Measurements from ENCODE around the gene CYP4F12.
"Not testable (repeated sequence)": the region's sequence is repeated elsewhere in the genome, so short reads cannot be mapped to it uniquely, and the experiment has no call there.

The CYP4F12 gene

GRCh38 chr19:15672580-15673175, at the start of gene CYP4F12:
TSS of gene CYP4F12 (plus strand) at chr19:15673087. CDS start at chr19:15673530, 443 bp downstream.
- DNase-seq: no peak

GRCh38 chr19:15623711-15624318, 49.1 kb upstream of the CYP4F12 start:
- DNase-seq: no peak

- DNase-seq: no peak
Observed at GRCh38 chr19:15628236-15629002, 44.5 kb upstream of the CYP4F12 start.

- no peak for DNase-seq
Observed at GRCh38 chr19:15629003-15629880, 43.6 kb upstream of the CYP4F12 start.

GRCh38 chr19:15631817-15632216, 41.1 kb upstream of the CYP4F12 start:
- no peak for DNase-seq

GRCh38 chr19:15633082-15633835, 39.6 kb upstream of the CYP4F12 start:
- no peak for DNase-seq

GRCh38 chr19:15634105-15634504, 38.8 kb upstream of the CYP4F12 start:
- DNase-seq: no peak

GRCh38 chr19:15635016-15635805, 37.7 kb upstream of the CYP4F12 start:
- no peak for DNase-seq

- DNase-seq: no peak
Observed at GRCh38 chr19:15636026-15636425, 36.9 kb upstream of the CYP4F12 start.

GRCh38 chr19:15639596-15639995, 33.3 kb upstream of the CYP4F12 start:
- DNase-seq: no peak

GRCh38 chr19:15640294-15640903, 32.5 kb upstream of the CYP4F12 start, which contains the start of gene CYP4F3:
TSS of gene CYP4F3 (plus strand) at chr19:15640897. CDS start at chr19:15641416, 519 bp downstream.
- DNase-seq: no peak

GRCh38 chr19:15640904-15641597, 31.8 kb upstream of the CYP4F12 start:
- no peak for DNase-seq

- no peak for DNase-seq
Observed at GRCh38 chr19:15641901-15642491, 30.9 kb upstream of the CYP4F12 start.

GRCh38 chr19:15642807-15643206, 30.1 kb upstream of the CYP4F12 start:
- no peak for DNase-seq

- DNase-seq: no peak
Observed at GRCh38 chr19:15643387-15643786, 29.5 kb upstream of the CYP4F12 start.

GRCh38 chr19:15644066-15644741, 28.7 kb upstream of the CYP4F12 start:
- no peak for DNase-seq

- no peak for DNase-seq
Observed at GRCh38 chr19:15644816-15645215, 28.1 kb upstream of the CYP4F12 start.

GRCh38 chr19:15649526-15649925, 23.4 kb upstream of the CYP4F12 start:
- DNase-seq: no peak

GRCh38 chr19:15650123-15650522, 22.8 kb upstream of the CYP4F12 start:
- DNase-seq: not testable (repeated sequence)

All from DMS 273 treated with DMSO at 0.1 percent for 48 hours (cell line).